Ectodermal cell (in vitro differentiated cells): ENCODE data around the gene PANK4. TPM values are rescaled to one million over a fixed set of nuclear protein-coding genes. Genes with fewer than 3 reads are reported as not detected.
"Not testable (repeated sequence)": the region's sequence is repeated elsewhere in the genome, so short reads cannot be mapped to it uniquely, and the experiment has no call there.

Source experiments
- H3K27ac ChIP-seq: 2 replicates; pipeline ENCODE4 v1.7.0; 2013; ENCODE audit warnings: mild to moderate bottlenecking, low read depth, low read length; ENCODE audit not compliant: insufficient read depth, poor library complexity, severe bottlenecking
- H3K27me3 ChIP-seq: 2 replicates; pipeline ENCODE4 v1.7.0; 2013; ENCODE audit warnings: mild to moderate bottlenecking, low read length; ENCODE audit not compliant: insufficient read depth, control insufficient read depth, poor library complexity, severe bottlenecking
- H3K36me3 ChIP-seq: one replicate; pipeline ENCODE4 v1.7.0; 2013; ENCODE audit warnings: low read length; ENCODE audit not compliant: control insufficient read depth, insufficient read depth
- H3K4me1 ChIP-seq: one replicate; pipeline ENCODE4 v1.7.0; 2013; ENCODE audit warnings: low read length; ENCODE audit not compliant: control insufficient read depth, insufficient read depth
- H3K4me3 ChIP-seq: 2 replicates; pipeline ENCODE4 v1.7.0; 2013; ENCODE audit warnings: low read depth, low read length, control low read depth; ENCODE audit not compliant: insufficient read depth
- H3K9me3 ChIP-seq: 2 replicates; pipeline ENCODE4 v1.7.0; 2013; ENCODE audit warnings: mild to moderate bottlenecking, low read length, moderate library complexity; ENCODE audit not compliant: control insufficient read depth
- WGBS, 2 experiments: methylation state at CpG; one replicate each; pipeline ENCODE4 v1.1.7; 2013; ENCODE audit warnings: missing lambda C conversion rate in 2 of 2; 5-methylcytosine and 5-hydroxymethylcytosine counted together
- polyA plus RNA-seq, 4 experiments: library from polyadenylated mRNA; stranded (reverse); fragments of 50-300 nt; gene quantifications; one replicate each; pipeline ENCODE4 v1.2.3, GENCODE V29; 2013

The PANK4 gene
- polyA plus RNA-seq (2013, experiment 1 of 4) = 49.5 TPM
- 37.4 TPM for polyA plus RNA-seq (2013, experiment 2 of 4)
- 34.6 TPM for polyA plus RNA-seq (2013, experiment 3 of 4)
- 35.3 TPM for polyA plus RNA-seq (2013, experiment 4 of 4)

DNA sequence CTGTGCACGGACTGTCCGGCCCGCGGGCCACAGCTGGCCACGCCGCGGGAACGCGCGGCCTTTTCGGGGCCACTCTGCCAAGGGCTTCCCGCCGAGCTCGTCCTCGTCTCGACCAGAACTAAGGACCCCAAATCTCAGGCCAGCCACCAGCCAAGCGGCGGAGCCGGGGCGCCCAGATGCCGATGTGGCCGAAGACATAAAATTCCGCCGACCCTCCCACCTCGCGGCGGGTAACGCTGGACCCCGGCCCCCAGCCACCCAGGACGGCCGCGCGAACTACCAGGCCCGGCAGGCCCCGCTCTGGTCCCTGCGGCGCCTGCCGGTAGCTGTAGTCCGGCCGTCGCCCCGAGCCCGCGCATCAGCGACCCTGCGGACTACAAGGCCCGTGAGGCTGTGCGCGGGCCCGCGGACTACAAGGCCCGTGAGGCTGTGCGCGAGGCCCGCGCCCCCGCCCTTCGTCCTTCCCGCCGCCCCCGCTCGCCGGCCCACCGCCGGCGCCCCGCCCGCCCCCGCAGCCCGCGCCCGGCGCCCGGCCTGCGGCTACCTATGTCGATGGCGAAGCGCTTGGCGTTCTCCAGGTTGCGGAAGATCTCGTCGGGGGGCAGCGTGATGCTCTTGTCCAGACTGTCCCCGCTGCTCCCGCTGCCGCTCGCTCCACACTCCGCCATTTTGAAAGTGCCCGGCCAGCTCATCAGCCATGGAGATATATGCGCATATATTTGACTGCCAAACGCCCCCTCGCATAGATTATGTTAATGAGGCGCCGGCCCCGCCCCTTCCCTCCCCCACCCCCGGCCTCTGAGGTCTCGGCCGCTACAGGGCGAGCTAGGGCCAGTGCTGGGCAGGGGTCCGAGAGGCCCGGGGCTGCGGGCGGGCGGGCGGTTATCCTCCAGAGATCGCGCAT, at the start of gene PANK4:
TSS of gene PANK4 (minus strand) at position 677 of the 904 bp plus-strand sequence. CDS start at position 668, 9 bp downstream.
- Histone ChIP-seq H3K36me3 (peaks cover 3% of the 10 kb centered on the region), H3K9me3 (no peaks in the 10 kb centered on the region), H3K27me3 (peaks cover 46% of the 10 kb centered on the region), H3K4me3 (peak within 1 kb of the TSS; percentile 96), H3K4me1 (peaks cover 41% of the 10 kb centered on the region), H3K27ac (peak within 1 kb of the TSS; percentile 67)
- 0% methylated on average over 107 of the region's 107 CpGs for WGBS, 2 experiments

DNA sequence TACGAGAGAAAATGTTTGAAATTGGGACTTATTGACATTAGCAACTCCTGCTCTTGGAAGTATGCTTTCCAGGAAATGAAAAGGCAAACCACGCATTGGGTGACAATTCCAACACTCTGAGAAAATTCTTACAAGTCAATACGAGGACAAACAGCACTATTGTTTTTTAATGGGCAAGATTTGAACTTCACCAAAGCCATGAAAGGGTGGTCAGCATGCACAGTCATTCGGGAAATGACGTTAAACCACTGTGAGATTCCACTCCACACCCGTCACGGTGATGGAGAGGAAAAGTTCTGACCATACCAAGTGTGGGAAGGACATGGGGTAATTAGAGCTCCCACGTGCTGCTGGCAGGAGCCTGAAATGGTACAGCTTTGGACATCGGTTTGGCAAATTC, 48.0 kb upstream of the PANK4 start:
- Histone ChIP-seq H3K27me3 (no peaks in the 10 kb centered on the region), H3K27ac (no peak overlapping the region), H3K9me3 (no peaks in the 10 kb centered on the region), H3K4me3 (no peak overlapping the region), H3K36me3 (no peaks in the 10 kb centered on the region), H3K4me1 (no peaks in the 10 kb centered on the region)
- whole genome bisulfite sequencing, 2 experiments = 91 to 92% methylated on average over 8 to 9 of the region's 9 CpGs

DNA sequence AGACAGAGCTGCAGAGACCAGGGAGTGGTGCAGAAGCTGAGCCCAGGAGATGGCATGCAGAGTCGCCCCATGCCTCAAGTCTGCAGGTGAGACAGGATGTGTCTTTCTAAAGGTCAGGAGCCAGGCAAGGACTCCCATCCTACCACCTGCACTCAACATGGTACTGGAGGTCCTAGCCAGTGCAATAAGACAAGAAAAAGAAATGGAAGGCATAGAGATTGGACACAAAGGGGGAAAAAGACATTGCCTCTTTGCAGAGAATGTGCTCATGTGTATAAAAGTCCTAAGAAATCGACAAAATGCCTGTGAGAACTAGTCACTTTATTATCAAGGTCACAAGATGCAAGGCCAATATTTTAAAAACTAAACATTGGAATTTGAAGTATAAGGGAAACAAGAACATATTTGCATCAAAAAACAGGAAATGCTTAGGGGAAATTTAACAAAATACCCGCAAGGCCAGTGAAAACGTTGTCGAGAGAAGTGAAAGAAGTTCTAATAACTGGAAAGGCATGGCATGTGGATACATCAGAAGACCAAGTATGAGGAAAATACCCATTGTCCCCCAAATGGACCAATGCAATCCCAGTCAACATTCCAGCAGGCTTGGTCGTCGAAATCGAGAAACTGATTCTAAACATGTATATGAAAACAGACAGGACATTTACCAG, 47.0 kb upstream of the PANK4 start:
- WGBS, 2 experiments = 92 to 93% methylated on average over 8 of the region's 8 CpGs
- H3K36me3 ChIP-seq = no peaks in the 10 kb centered on the region

DNA sequence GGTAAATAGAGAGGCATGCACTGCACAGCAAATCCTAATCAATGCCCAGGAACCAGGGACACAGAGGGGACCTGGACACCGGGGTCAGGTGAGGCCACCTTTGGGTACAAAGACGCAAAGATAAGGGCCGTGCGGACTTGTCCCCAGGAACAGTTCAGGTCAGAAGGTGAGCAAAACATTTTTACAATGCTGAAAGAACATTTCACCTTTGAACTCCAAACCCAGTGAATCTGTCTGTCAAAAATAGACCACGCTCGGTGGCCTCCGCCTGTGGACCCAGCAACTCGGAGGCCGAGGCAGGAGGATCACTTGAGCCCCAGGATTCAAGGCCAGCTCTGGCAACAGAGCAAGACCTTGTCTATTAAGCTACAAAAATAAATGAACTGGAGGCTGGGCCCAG, 45.0 kb upstream of the PANK4 start:
- Histone ChIP-seq H3K36me3 (no peaks in the 10 kb centered on the region), H3K4me1 (no peaks in the 10 kb centered on the region), H3K27me3 (no peaks in the 10 kb centered on the region), H3K27ac (no peak overlapping the region), H3K4me3 (no peak overlapping the region), H3K9me3 (no peaks in the 10 kb centered on the region)
- 92 to 95% methylated on average over 9 of the region's 9 CpGs for WGBS, 2 experiments

More for the DNA sequence above, 47.0 kb upstream of the PANK4 start:
- Histone ChIP-seq H3K4me3 (no peak overlapping the region), H3K27me3 (no peaks in the 10 kb centered on the region), H3K27ac (no peak overlapping the region), H3K9me3 (no peaks in the 10 kb centered on the region), H3K4me1 (no peaks in the 10 kb centered on the region)

DNA sequence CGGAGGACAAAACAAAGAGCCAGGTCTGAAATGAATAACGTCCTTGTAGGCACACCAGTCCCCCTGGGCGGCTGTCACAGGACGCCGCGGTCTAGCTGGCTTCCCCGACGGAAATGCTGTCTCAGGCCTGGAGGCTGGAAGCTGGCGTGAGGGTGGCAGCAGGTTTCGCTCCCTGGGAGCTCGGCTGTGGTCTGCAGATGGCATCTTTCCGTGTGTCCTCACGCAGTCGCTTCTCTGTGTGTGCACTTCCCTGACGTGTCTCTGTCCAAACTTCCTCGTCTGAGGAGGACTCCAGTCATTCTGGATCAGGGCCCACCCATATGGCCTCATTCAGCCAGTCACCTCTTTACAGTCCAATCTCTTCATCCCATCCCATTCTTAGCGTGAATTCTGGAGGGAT, 43.9 kb upstream of the PANK4 start:
- Histone ChIP-seq H3K4me3 (no peak overlapping the region), H3K4me1 (no peaks in the 10 kb centered on the region), H3K9me3 (no peaks in the 10 kb centered on the region), H3K27ac (no peak overlapping the region), H3K36me3 (no peaks in the 10 kb centered on the region), H3K27me3 (no peaks in the 10 kb centered on the region)
- 90 to 92% methylated on average over 17 of the region's 17 CpGs for WGBS, 2 experiments

DNA sequence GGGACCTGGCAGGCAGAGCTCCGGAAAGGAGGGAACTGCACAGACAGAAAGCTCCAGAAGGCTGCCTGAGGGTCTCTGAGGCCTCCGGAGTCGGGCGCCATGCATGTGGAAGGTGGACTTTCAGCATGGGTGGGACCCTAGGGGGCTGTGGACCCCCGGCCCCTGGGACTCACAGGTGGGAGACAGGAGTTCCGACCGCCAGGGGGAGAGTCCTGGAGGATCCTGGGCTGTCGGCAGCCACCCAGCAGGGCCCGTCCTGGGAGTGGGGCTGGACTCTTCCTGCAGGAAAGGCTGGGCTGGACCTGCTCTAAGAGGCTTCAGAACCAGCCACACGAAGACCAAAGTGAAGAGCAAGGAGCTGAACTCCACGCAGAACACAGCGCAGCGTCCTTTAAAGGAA, 43.3 kb upstream of the PANK4 start:
- WGBS, 2 experiments = 88 to 89% methylated on average over 13 of the region's 13 CpGs
- not testable (repeated sequence) for H3K4me3 ChIP-seq, H3K9me3 ChIP-seq, H3K36me3 ChIP-seq, H3K27ac ChIP-seq, H3K4me1 ChIP-seq, H3K27me3 ChIP-seq

DNA sequence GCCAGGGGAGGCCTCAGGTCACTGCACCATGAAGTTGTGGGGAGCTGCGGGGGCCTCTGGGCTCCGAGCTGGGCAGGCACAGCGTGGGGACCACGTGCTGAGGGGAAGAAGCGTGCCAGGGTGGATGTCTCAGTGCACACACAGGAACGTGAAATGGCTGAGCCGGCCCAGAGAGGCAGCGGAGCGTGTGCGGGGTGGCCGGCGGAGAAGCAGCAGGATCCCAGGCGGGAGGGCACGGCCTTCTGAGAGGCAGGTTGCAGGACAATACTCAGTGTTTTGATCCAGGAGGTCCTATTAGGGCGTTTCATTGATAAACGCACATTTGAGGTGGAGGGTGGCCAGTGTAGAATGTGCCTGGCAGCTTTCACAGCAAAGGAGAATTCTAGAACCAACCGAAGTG, 42.7 kb upstream of the PANK4 start:
- H3K27ac ChIP-seq = no peak overlapping the region
- no peak overlapping the region for H3K4me3 ChIP-seq
- H3K36me3 ChIP-seq = no peaks in the 10 kb centered on the region
- no peaks in the 10 kb centered on the region for H3K27me3 ChIP-seq
- no peaks in the 10 kb centered on the region for H3K9me3 ChIP-seq
- no peaks in the 10 kb centered on the region for H3K4me1 ChIP-seq
- 91% methylated on average over 16 of the region's 17 CpGs for WGBS, 2 experiments

DNA sequence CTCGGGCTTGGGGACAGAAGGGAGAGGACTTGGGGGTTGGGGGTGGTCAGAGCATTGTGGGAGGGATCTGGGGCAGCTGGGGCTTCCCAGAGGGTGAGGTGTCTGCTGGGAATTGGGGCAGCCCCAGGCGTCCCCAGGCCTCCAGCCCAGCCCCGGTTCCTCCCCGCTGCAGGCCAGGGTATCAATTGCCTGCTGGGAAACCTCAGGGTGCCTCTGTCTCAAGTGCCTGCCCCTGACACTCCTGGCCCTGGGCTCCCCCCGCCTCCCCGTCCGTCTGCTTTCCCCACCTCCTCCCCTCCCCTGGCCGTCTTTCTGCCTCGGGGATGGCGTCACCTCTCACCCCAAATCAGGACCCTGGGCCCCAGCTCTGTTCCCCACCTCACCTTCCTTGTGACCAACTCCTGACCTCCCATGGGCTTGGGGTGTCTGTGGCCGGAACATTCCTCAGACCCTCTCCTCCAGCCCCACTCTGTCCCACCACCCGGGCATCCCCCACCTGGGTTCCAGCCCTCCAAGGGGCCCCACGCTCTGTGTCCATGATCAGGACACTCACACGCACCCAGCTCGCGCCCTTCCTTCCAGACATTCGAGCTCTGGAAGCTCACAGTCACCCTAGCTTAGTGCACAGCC, 41.9 kb upstream of the PANK4 start:
- not testable (repeated sequence) for H3K27ac ChIP-seq

DNA sequence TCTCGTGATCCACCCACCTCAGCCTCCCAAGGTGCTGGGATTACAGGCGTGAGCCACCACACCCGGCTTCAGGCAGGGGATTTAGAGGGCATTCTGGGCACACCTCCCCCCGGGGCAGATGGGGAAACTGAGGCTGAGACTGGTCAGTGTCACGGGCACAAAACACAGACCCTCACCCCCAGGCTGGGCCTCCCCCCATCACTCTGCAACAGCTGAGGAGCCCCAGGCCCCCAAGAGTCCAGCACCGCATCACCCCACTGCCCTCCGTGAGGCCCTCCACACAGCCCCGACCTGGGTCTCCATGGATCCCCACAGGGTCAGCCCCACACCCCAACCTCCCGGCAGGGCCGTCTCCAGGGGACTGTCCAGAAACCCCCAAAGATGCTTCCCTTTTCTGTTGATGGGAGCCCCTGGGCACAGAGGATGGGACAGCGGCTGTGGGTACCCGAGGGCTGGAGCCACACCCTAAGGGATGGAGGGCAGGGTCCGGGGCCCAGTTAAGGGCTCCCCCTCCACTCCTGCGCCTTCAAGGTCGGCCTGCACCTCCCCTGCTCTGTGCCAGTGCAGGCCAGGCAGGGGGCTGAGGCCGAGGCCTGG, 40.8 kb upstream of the PANK4 start:
- Histone ChIP-seq H3K9me3 (no peaks in the 10 kb centered on the region), H3K36me3 (no peaks in the 10 kb centered on the region), H3K4me1 (peaks cover 5% of the 10 kb centered on the region), H3K27ac (no peak overlapping the region), H3K4me3 (no peak overlapping the region), H3K27me3 (no peaks in the 10 kb centered on the region)
- 91 to 94% methylated on average over 16 of the region's 16 CpGs for WGBS, 2 experiments

More for the DNA sequence above, 41.9 kb upstream of the PANK4 start:
- not testable (repeated sequence) for H3K27me3 ChIP-seq, H3K9me3 ChIP-seq, H3K4me1 ChIP-seq, H3K4me3 ChIP-seq, H3K36me3 ChIP-seq
- 46 to 58% methylated on average over 6 to 8 of the region's 17 CpGs for WGBS, 2 experiments
